CD4-positive, alpha-beta memory T cell (primary cell): ENCODE measurements around the gene C9orf72. TPM values are rescaled to one million over a fixed set of nuclear protein-coding genes. Genes with fewer than 3 reads are reported as not detected.
"Not testable (repeated sequence)": the region's sequence is repeated elsewhere in the genome, so short reads cannot be mapped to it uniquely, and the experiment has no call there.

Source experiments
- CTCF ChIA-PET: fragments of 350-600 bp; sonication (Branson Sonifier 250); formaldehyde crosslinking; loops from one replicate; lab custom pipeline; 2021; ENCODE audit warnings: inconsistent platforms; ENCODE audit not compliant: partially characterized antibody; lab: Charles Lee
- POLR2A ChIA-PET: fragments of 350-600 bp; sonication (Branson Sonifier 250); formaldehyde crosslinking; loops from one replicate; lab custom pipeline; 2021; ENCODE audit not compliant: partially characterized antibody; lab: Charles Lee
- DNase-seq, 5 donors: peaks; one replicate each; pipeline versions ENCODE4 v3.0.0 to v3.0.0-alpha.2; 2020 to 2022; ENCODE audit warnings: mixed read lengths in 1 of 5
- H3K27ac ChIP-seq: one replicate; pipeline ENCODE4 v1.7.0; 2013; ENCODE audit warnings: low read depth, low read length
- H3K27me3 ChIP-seq: 2 replicates; pipeline ENCODE4 v1.7.0; 2013; ENCODE audit warnings: mild to moderate bottlenecking, low read length, moderate library complexity; ENCODE audit not compliant: insufficient read depth
- H3K36me3 ChIP-seq: 2 replicates; pipeline ENCODE4 v1.7.0; 2013; ENCODE audit warnings: mild to moderate bottlenecking, low read length, moderate library complexity; ENCODE audit not compliant: insufficient read depth
- H3K4me1 ChIP-seq: 2 replicates; pipeline ENCODE4 v1.7.0; 2013; ENCODE audit warnings: mild to moderate bottlenecking, low read length, moderate library complexity; ENCODE audit not compliant: insufficient read depth
- H3K4me3 ChIP-seq, 2 donors: one replicate each; pipeline ENCODE4 v1.7.0; 2013; ENCODE audit warnings: low read length in 2 of 2, mild to moderate bottlenecking in 1 of 2
- H3K9me3 ChIP-seq, 2 donors: one replicate each; pipeline ENCODE4 v1.7.0; 2013; ENCODE audit warnings: low read length in 2 of 2, control low read depth in 1 of 2; ENCODE audit not compliant: control insufficient read depth in 1 of 2
- H3K27ac Mint-ChIP-seq, 7 donors: one replicate each; pipeline ENCODE4 v1.8.0; 2020 to 2021; ENCODE audit warnings: mixed read lengths in 7 of 7, mild to moderate bottlenecking in 6 of 7, inconsistent platforms in 3 of 7, moderate library complexity in 3 of 7
- H3K27me3 Mint-ChIP-seq, 2 donors: one replicate each; pipeline ENCODE4 v1.8.0; 2020 to 2021; ENCODE audit warnings: mixed read lengths in 2 of 2
- H3K36me3 Mint-ChIP-seq, 2 donors: one replicate each; pipeline ENCODE4 v1.8.0; 2020 to 2021; ENCODE audit warnings: mixed read lengths in 2 of 2, inconsistent platforms in 1 of 2, mild to moderate bottlenecking in 1 of 2
- H3K4me1 Mint-ChIP-seq, 4 donors: one replicate each; pipeline ENCODE4 v1.8.0; 2020 to 2021; ENCODE audit warnings: mixed read lengths in 4 of 4, mild to moderate bottlenecking in 1 of 4
- H3K4me3 Mint-ChIP-seq, 8 donors: one replicate each; pipeline ENCODE4 v1.8.0; 2020 to 2021; ENCODE audit warnings: mixed read lengths in 8 of 8, mild to moderate bottlenecking in 7 of 8, moderate library complexity in 6 of 8, inconsistent platforms in 3 of 8
- H3K9me3 Mint-ChIP-seq, 8 donors: one replicate each; pipeline ENCODE4 v1.8.0; 2020 to 2021; ENCODE audit warnings: mixed read lengths in 8 of 8, mild to moderate bottlenecking in 5 of 8, inconsistent platforms in 3 of 8, moderate library complexity in 1 of 8
- intact Hi-C: fragments of 100-400 bp; cut with micrococcal nuclease; formaldehyde crosslinking; loops from one replicate; pipeline ENCODE4 v1.15.1; 2023
- polyA plus RNA-seq, 2 donors: library from polyadenylated mRNA; unstranded; fragments of 300-500 nt; fragmentation: Illumina TruSeq; gene quantifications; one replicate each; pipeline ENCODE4 v1.2.3, GENCODE V29; 2021
- total RNA-seq, 2 experiments: library from RNA; stranded (reverse); gene quantifications; one replicate each; pipeline ENCODE4 v1.2.3, GENCODE V29; 2021

Gene C9orf72
- total and polyA plus RNA-seq, 4 experiments from 2014 or later = 6.5 to 21.1 (median 18.6) TPM

DNA sequence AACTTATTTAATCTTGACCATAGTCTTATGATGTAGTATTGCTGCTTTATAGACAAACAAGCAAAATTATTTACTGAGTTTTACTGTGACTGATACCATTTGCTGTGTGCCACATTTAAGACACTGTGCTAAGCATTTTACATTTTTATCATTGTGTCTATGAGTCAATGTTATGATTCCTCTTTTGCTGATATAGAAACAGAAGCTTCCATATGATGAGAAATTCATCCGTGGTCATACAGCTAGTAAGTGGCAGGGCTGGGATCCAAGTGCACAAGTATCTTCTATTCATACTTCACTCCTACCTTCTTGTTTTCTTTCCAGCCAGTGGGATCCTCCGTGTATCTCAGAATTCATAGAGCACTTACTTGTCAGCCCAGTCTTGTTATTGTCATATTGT lies 66.3 kb downstream of the C9orf72 start:
- Mint-ChIP-seq H3K4me1 (no peaks in the 10 kb centered on the region), H3K9me3 (no peaks in the 10 kb centered on the region), H3K27ac (no peak overlapping the region), H3K4me3 (no peak overlapping the region), H3K27me3 (peaks cover 0 to 6% of the 10 kb centered on the region in 2 donors), H3K36me3 (no peaks in the 10 kb centered on the region)
- Histone ChIP-seq H3K27ac (no peak overlapping the region), H3K9me3 (no peaks in the 10 kb centered on the region), H3K36me3 (no peaks in the 10 kb centered on the region), H3K27me3 (no peaks in the 10 kb centered on the region), H3K4me3 (no peak overlapping the region), H3K4me1 (no peaks in the 10 kb centered on the region)
- POLR2A ChIA-PET = no interaction called here
- intact Hi-C loops = no loop called here
- no peak for DNase-seq
- CTCF ChIA-PET = no interaction called here

DNA sequence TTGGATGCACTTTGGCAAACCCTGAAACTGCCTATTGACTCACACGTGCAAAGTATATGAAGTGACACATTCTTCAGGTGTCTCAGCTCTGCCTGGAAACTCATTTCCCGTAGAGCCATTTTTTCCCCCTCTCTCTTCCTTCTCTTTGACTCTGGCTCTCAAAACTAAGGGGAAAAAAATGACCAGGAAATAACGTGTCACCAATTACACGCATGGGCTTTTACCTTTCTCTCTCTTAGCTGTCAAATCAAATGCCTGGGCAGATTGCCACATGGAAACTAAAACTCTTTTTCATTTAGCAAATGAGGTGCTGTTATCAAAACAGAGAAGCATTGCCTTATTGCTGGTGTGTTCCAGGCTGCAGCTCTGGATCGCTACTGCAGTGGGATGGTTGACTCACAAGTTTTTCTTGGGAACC lies 67.5 kb downstream of the C9orf72 start:
- no peak overlapping the region for H3K4me3 Mint-ChIP-seq
- peaks cover 5 to 7% of the 10 kb centered on the region in 2 donors for H3K27me3 Mint-ChIP-seq
- no peak for DNase-seq
- H3K36me3 Mint-ChIP-seq = no peaks in the 10 kb centered on the region
- H3K4me1 ChIP-seq = no peaks in the 10 kb centered on the region
- POLR2A ChIA-PET = no interaction called here
- no peaks in the 10 kb centered on the region for H3K4me1 Mint-ChIP-seq
- CTCF ChIA-PET = interaction anchor here (1.0 kb wide), 1 partner anchor 18 kb away, joined by 3 read pairs; no protein-coding TSS in a partner anchor
- no peaks in the 10 kb centered on the region for H3K9me3 ChIP-seq
- H3K27me3 ChIP-seq = no peaks in the 10 kb centered on the region
- H3K9me3 Mint-ChIP-seq = peaks cover 0 to 3% (median 0%) of the 10 kb centered on the region in 8 donors
- H3K36me3 ChIP-seq = no peaks in the 10 kb centered on the region
- no peak overlapping the region for H3K27ac ChIP-seq
- no peak overlapping the region for H3K27ac Mint-ChIP-seq
- intact Hi-C loops = no loop called here
- no peak overlapping the region for H3K4me3 ChIP-seq

DNA sequence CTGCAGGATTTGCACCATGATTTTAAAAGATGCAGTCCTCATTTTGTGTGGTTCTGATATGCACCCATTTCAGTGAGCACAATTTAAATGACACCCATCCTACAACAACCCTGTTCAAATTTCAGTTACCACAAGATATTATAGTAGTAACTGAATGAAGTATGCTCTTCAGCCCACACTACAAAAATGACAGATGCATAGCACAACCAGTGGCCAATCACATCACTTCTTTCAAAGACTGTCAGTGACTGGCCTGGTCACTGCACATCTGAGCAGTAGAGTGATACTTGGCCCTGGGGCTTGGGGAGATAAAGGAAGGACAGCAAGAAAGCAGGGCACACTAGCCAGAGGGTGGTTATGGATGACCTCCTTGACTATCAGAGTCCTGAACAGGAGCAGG lies 69.0 kb downstream of the C9orf72 start:
- DNase-seq = no peak
- Mint-ChIP-seq H3K27ac (no peak overlapping the region), H3K27me3 (peaks cover 7% of the 10 kb centered on the region in 2 donors), H3K4me1 (no peaks in the 10 kb centered on the region), H3K36me3 (no peaks in the 10 kb centered on the region), H3K9me3 (peaks cover 0 to 4% (median 0%) of the 10 kb centered on the region in 8 donors), H3K4me3 (no peak overlapping the region)
- POLR2A ChIA-PET = no interaction called here
- H3K27me3 ChIP-seq = no peaks in the 10 kb centered on the region
- intact Hi-C loops = no loop called here
- H3K4me3 ChIP-seq = no peak overlapping the region
- H3K36me3 ChIP-seq = no peaks in the 10 kb centered on the region
- CTCF ChIA-PET = no interaction called here
- H3K27ac ChIP-seq = no peak overlapping the region
- no peaks in the 10 kb centered on the region for H3K9me3 ChIP-seq
- H3K4me1 ChIP-seq = no peaks in the 10 kb centered on the region

DNA sequence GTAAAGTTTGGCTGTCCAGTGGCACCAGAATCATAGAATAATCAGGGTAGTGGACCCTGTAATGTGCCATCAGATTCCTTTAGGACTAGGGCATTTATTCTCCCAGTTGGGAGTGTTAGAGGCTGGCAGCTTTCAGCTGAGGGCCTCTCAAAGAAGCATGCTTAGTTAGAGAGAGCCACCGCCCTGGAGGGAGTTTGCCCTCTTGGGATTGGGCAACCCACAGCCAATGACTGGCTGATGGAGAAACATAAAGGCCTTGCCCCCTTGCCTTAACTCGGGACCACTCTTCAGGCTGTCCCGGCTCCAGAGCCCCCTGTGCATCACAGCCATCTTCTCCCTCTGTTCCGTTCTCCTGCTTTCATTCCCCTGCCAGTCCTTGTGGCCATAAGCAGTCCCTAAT lies 69.7 kb downstream of the C9orf72 start:
- Mint-ChIP-seq H3K4me1 (no peaks in the 10 kb centered on the region), H3K4me3 (no peak overlapping the region), H3K27ac (no peak overlapping the region), H3K27me3 (peaks cover 7% of the 10 kb centered on the region in 2 donors), H3K36me3 (no peaks in the 10 kb centered on the region), H3K9me3 (peaks cover 0 to 4% (median 0%) of the 10 kb centered on the region in 8 donors)
- H3K4me1 ChIP-seq = no peaks in the 10 kb centered on the region
- H3K36me3 ChIP-seq = no peaks in the 10 kb centered on the region
- H3K4me3 ChIP-seq = no peak overlapping the region
- ChIA-PET POLR2A (no interaction called here), CTCF (no interaction called here)
- no peaks in the 10 kb centered on the region for H3K9me3 ChIP-seq
- no peak for DNase-seq
- H3K27me3 ChIP-seq = no peaks in the 10 kb centered on the region
- no peak overlapping the region for H3K27ac ChIP-seq
- intact Hi-C loops = no loop called here

- DNase-seq, intact Hi-C loops, H3K27ac Mint-ChIP-seq, CTCF ChIA-PET, H3K4me3 Mint-ChIP-seq, H3K27ac ChIP-seq, H3K4me1 Mint-ChIP-seq, H3K27me3 Mint-ChIP-seq, H3K4me3 ChIP-seq, H3K9me3 ChIP-seq, H3K27me3 ChIP-seq, POLR2A ChIA-PET, H3K4me1 ChIP-seq, H3K36me3 Mint-ChIP-seq, H3K36me3 ChIP-seq, H3K9me3 Mint-ChIP-seq: not testable (repeated sequence)
These were observed 72.4 kb downstream of the C9orf72 start for GRCh38 chr9:27500902-27501301.

DNA sequence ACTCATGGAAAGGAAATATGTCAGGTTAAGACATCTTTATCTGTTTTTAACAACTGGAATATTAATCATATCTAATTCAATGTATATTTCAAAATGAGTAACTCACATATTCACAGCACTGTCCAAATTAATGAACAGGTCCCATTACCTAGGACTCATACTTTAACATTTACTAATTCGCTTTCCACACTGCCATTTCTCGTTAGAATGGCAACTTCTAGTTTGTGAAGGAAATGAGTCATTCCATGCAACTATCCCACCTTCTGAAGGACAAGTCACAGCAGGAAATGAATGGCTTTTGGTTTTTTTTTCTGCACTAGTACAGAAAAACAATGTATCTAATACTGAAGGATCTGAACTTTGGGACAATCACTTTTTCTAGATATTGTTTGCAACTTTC lies 73.8 kb downstream of the C9orf72 start:
- Mint-ChIP-seq H3K27ac (no peak overlapping the region), H3K9me3 (peaks cover 0 to 9% (median under 1%) of the 10 kb centered on the region in 8 donors), H3K4me1 (no peaks in the 10 kb centered on the region), H3K36me3 (no peaks in the 10 kb centered on the region), H3K27me3 (peaks cover 3 to 7% of the 10 kb centered on the region in 2 donors), H3K4me3 (no peak overlapping the region)
- Histone ChIP-seq H3K4me1 (no peaks in the 10 kb centered on the region), H3K4me3 (no peak overlapping the region), H3K27ac (no peak overlapping the region), H3K27me3 (no peaks in the 10 kb centered on the region), H3K36me3 (no peaks in the 10 kb centered on the region), H3K9me3 (no peaks in the 10 kb centered on the region)
- DNase-seq = no peak
- CTCF ChIA-PET = no interaction called here
- intact Hi-C loops = no loop called here
- POLR2A ChIA-PET = no interaction called here

- POLR2A ChIA-PET = no interaction called here
These were observed 75.3 kb downstream of the C9orf72 start for GRCh38 chr9:27497883-27498417.

More at GRCh38 chr9:27497883-27498417, 75.3 kb downstream of the C9orf72 start:
- Histone ChIP-seq H3K4me1 (no peaks in the 10 kb centered on the region), H3K27me3 (no peaks in the 10 kb centered on the region), H3K36me3 (no peaks in the 10 kb centered on the region), H3K4me3 (no peak overlapping the region), H3K27ac (no peak overlapping the region), H3K9me3 (no peaks in the 10 kb centered on the region)
- Mint-ChIP-seq H3K36me3 (peaks cover 0 to 4% of the 10 kb centered on the region in 2 donors), H3K9me3 (peaks cover 0 to 15% (median 4%) of the 10 kb centered on the region in 8 donors), H3K4me3 (no peak overlapping the region), H3K27ac (no peak overlapping the region), H3K4me1 (no peaks in the 10 kb centered on the region), H3K27me3 (peaks cover 3 to 7% of the 10 kb centered on the region in 2 donors)
- intact Hi-C loops = no loop called here
- DNase-seq = no peak
- CTCF ChIA-PET = no interaction called here
